ENCODE measurements around the gene POLE3.
"Not testable (repeated sequence)": the region's sequence is repeated elsewhere in the genome, so short reads cannot be mapped to it uniquely, and the experiment has no call there.

Gene POLE3

DNA sequence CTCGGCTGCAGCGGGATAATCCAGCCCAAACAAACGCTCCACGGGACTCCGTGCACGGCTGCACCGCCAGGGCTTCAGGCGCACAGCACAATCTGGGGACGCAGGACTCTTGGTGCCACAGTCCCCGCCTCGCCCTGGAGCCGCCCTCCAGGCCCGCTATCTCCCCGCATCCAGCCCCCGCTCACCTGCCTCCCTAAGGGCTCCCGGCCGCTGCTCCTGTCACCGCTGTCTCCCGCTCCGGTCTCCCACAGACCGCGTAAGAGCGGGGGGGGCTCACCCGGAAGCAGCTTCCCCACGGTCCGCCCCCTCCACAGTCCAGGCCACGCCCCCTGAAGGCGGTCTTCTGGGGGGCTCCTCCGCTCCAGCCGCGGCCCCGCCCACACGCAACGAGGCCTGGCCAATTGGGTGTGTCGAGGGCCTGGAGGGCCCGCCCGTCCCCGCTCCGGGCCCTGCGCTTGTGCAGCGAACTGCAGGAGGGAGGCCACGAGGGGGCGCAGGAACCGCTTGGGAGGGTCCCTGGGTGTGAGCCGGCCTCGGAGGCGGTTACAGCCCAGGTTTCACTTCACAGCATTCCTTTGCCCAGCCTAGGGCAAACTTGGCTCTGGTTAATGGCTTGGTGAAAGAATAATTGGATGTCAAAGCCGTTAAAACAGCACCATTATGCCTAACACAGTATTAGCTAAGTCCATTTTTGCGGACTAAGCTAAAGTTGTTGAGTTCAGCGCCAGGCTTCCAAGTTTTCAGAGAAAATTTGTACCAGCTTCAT lies 9.3 kb downstream of the POLE3 start, which contains the start of gene ALAD:
Gene ALAD (minus strand): TSS at position 258 of the 766 bp plus-strand sequence. CDS start 7,725 bp downstream, outside the sequence.
- DNase-seq: peak; percentile 94 to 98

DNA sequence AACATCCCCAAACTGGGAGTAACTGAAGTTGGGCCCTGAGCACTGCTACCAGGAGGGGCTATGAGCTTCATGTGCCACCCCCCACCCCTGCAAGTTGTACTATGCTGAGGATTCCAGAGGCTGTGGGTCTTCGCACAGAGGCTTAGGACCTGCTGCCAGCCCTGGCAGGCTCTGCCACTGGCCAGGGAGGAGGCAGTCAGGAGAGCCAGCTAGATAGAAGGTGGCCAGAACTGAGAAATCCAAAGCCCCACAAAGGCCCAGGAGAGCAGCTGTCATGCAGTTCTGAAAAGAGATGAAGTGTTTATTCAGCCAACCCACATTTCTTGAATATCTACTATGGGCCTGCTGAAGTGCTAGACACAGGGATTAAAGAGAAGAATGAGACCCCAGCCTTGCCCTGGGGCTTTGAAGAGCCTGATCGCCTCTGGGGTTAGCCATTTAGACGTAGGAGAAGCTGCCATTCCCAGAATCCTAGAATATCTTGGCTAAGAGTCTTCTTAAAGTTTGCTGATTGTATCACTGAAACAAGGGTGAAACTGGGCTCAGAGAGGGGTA lies 10.8 kb downstream of the POLE3 start:
- DNase-seq: no peak

DNA sequence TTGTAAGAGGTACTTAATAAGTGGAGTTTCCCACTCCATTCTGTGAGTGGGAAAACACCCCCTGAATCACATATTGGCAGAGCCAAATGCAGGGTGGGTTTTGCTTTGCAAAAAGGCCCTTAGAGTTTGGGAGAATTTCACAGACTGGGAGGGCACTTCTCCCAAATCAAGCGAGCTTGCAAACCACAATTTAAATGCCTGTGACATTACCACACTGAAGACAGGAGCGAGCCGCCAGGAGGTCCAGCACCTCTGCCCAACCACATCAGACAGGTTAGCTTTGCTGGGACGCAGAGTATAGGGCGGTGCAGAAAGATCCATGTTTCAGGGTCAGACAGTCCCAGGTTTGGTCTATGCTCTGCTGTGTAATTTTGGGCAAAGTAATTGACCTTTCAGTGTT lies 11.7 kb downstream of the POLE3 start:
- DNase-seq: no peak

DNA sequence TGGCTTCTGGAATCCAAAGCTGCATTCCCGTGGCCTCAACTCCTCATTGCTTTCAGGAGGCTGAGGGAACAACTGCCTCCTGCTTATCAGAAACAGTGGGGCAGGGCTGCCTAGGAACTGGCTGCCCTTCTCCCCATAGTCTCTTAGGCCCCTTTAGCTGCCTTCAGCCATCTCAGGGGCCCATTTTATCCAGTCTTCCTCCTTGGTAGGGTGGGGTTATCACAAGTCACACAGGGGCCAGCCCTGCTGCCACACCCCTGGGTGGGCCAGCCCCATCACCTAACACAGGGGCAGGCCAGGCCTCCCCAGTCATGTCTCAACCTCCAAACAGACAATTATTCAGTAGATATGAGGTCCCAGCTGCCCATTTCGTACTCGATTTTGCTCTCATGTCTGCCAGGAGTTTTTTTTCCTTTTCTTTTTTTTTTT lies 13.3 kb downstream of the POLE3 start:
- no peak for DNase-seq

GRCh38 chr9:113395000-113395861 lies 15.2 kb downstream of the POLE3 start:
- no peak for DNase-seq

DNA sequence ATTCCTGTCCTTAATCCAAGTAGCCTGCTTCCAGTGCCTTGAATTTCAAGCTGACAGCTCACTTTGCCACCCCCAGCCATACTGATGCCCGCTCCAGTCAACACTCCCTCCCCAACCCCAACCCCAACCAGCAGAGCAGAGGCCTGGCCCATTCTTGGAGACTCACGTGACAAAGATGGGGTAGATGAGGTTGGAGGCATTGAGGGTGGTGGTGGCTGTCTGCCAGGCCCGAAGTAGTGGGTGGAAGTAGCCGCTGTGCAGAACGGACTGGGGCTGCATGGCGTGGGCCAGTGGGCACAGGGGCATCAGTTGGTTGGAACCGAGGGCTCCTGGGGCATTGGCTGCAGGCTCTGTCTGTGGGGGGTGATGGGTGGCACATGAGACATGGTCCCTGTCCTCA lies 17.2 kb downstream of the POLE3 start:
- DNase-seq: no peak

DNA sequence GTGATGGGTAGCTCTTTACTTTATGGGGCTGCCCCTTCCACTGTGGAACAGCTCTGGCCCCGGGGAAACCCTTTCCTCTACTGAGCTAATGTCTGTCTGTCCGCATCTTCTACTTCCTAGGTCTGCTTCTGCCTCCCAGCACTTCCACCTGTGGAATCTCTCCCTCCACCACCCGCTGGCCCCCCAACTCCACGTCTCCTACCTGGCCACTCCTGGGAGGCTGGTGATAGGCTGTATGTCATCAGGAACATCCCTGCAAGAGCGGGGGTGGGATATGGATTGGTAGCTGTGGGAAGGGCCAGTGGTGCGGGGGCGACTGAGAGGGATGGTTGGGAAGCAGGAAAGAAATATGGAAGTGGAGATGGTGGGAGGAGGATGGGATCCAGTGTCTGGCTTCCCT lies 18.6 kb downstream of the POLE3 start:
- DNase-seq: no peak

- DNase-seq: no peak
These were observed 20.1 kb downstream of the POLE3 start for GRCh38 chr9:113390192-113390960.

DNA sequence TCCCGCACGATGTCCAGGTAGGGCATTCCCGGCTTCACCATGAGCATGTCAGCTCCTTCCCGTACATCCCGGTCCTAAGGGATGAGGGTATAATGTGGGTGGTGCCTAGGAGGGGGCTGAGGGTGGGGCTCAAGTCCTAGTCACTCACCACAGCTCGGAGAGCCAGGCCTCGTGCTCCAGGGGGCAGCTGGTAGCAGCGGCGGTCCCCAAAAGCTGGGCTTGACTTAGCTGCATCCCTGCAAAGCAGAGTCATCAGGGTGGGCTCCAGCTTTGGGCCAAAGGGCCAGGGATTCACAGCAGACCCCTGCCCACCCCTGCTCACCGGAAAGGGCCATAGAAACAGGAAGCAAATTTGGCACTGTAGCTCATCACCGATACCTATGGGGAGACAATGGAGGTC lies 21.0 kb downstream of the POLE3 start:
- no peak for DNase-seq

DNA sequence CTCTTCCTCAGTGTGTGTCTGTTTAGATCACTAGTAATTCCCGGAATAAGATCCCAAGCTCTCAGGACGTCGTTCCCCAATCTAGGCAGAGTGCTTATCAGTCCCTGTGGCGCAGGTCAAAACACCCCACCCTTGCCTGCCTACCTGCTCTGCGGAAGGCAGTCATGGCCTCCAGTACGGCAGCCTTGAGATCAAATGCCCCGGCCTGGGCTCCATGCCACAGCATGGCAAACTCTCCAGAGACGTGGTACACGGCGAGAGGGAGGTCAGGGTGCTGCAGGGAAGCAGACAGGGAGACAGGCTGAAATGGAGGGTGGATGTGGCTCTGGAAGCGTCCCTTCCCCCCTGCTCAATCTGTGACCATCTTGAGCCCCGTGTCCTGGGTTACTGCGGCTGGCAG lies 21.6 kb downstream of the POLE3 start:
- DNase-seq: no peak

DNA sequence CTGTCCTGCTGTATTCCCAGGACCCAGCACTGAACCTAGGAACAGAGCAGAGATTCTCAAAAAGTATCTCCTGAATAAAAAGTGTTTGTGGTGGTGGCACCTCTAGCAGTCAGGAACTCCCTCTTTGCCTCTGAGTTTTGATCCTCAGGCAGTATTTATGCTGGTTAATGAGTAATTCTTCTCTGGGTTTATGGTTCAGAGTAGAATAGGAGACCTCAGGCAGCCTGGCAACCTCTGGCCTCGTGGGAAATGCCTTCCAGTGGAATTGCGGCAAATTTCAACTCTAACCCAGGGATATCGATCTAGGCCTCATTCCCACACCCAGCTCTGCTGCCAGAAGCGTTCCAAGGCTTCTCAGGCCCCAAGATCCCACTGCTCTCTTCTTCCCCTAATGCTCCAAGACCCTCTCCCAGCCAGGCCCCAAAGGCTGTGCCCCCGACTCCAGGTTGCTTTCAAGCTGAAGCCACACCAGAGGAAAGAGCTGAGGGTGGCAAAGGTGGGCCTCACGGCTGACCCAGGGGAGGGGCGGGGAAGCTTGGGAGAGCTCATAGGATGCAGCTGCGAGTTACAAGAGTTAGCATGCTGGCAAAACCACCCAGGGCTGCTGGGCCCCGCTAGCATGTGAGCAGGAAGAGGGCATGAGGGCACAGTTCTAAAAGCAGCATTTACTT lies 22.8 kb downstream of the POLE3 start:
- no peak for DNase-seq

- no peak for DNase-seq
These were observed 23.7 kb downstream of the POLE3 start for GRCh38 chr9:113386571-113387393.

DNA sequence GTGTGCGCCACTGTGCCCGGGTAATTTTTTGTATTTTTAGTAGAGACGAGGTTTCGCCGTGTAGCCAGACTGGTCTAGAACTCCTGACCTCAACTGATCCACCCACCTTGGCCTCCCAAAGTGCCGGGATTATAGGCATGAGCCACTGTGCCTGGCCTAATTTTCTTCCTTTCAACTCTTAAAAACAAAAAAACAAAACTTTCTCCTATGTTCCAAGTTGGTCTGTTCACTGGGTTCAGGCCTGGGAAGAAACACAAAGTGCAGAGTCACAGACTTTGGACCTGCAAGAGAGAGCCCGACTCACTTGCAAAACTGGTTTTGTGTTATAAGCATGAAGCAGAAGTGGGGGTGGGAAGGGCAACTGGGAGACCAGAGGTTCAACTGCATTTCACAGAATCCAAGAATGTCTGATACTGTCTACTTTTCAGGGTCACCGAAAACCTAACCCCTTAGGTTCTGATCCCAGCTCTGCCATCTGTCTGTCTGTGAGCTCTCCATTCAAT lies 28.5 kb downstream of the POLE3 start:
- DNase-seq: no peak

- not testable (repeated sequence) for DNase-seq
These were observed 29.0 kb downstream of the POLE3 start for GRCh38 chr9:113381441-113381840.

DNA sequence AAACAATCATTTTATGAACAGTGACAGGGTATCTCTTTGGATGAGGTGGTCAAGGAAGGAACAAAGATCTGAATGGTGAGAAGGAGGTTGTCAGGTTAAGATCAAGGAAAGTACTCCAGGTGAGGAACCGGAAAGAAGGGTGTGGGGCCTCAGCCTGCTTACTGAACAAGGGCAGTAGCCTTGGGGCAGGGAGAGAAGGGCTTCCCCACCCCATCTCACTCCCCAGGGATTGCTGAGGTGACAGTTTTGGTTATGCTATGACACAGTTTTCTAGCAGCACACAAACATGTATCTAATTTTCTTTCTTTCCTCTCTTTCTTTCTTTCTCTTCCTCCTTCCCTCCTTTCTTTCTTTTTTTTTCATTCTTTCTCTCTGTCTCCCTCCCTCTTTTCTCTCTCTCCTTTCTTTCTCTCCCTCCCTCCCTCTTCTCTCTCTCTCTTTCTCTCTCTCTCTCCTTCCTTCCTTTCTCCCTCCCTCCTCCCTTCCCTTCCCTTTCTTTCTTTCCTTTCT lies 29.6 kb downstream of the POLE3 start:
- DNase-seq: no peak

DNA sequence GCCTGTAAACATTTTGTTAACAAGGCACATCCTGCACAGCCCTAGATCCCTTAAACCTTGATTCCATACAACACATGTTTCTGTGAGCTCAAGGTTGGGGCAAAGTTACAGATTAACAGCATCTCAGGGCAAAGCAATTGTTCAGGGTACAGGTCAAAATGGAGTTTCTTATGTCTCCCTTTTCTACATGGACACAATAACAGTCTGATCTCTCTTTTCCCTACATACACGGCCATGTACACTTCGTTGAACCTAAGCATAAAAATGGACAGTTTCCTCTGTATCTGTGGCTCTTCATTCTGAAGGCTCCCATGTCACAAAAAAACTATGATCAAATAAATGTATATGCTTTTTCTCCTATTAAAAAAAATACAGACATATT lies 30.7 kb downstream of the POLE3 start:
- not testable (repeated sequence) for DNase-seq

GRCh38 chr9:113379094-113379828 lies 31.2 kb downstream of the POLE3 start:
- not testable (repeated sequence) for DNase-seq

DNA sequence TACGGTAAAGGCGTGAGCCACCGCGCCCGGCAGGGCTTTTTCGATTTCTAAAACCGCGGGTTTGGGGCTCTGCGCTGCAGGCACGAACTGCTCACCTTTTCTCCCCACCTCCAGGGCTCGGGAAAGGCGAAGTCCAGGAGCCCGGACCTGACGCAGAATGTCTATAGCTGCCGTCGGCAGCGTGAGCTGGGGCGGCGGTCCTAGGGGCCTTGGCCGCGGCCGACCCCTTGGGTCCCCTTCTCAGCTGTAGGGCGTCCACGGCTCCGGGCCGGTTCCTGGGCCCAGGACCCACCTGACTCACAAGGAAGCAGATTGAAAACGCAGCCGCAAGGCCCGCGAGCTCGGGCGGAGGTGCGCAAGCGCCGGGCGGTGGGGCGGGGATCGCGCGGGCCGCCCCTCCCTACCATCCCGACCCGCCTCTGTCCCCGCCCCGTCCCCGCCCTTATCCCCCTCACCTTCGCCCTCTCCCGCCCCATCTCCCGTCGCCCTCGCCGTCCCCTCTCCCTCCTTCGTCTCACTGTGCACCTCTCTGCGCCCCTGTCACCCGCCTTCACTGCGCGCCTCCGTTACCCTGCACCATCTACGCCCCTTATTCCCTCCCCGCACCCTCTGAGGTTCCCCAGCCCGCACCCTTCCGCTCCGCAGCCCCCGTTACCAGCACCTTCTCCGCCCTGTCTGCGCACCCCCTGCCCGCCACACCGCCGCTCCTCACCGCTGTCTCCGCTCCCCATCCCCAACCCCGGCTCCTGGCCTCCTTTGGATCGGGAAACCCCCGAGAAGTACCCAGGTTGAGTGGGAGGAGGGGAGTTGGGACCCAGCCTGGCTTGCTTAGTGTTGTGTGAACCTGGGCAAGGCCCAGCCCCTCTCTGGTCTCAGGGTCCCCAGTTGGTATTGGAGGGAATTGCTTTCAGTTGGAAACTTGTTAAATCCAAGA lies 33.6 kb downstream of the POLE3 start, which contains the start of gene HDHD3:
Gene HDHD3 (minus strand): TSS at position 353 of the 934 bp plus-strand sequence. CDS start 2,632 bp downstream, outside the sequence.
- DNase-seq: peak; percentile 50 to 63

Measured in NCI-H1930 (cell line).